DOHH2 (cell line): ENCODE data around the gene KDM2A.

ENCODE experiments used
- H3F3A ChIP-seq: fragments of 200-600 bp; sonication (generic), shearing (Covaris generic); 2 replicates; pipeline ENCODE4 v1.6.0; 2016; ENCODE audit warnings: antibody characterized with exemption, mild to moderate bottlenecking; ENCODE audit not compliant: control insufficient read depth, insufficient read depth
- H3K27ac ChIP-seq: fragments of 200-600 bp; sonication (generic); 2 replicates; pipeline ENCODE4 v1.5.1; 2014; ENCODE audit warnings: low read depth, mild to moderate bottlenecking, low read length, moderate library complexity
- H3K27me3 ChIP-seq: fragments of 200-600 bp; sonication (generic); 2 replicates; pipeline ENCODE4 v1.6.1; 2014; ENCODE audit warnings: mild to moderate bottlenecking, low read length, mixed read lengths; ENCODE audit not compliant: control insufficient read depth
- H3K36me3 ChIP-seq: fragments of 200-600 bp; sonication (generic); 2 replicates; pipeline ENCODE4 v1.6.1; 2014; ENCODE audit warnings: mild to moderate bottlenecking, low read length, moderate library complexity, mixed read lengths; ENCODE audit not compliant: control insufficient read depth
- H3K4me1 ChIP-seq: fragments of 200-600 bp; sonication (generic); 2 replicates; pipeline ENCODE4 v1.6.1; 2014; ENCODE audit warnings: mild to moderate bottlenecking, low read length, mixed read lengths; ENCODE audit not compliant: control insufficient read depth
- H3K4me2 ChIP-seq: fragments of 200-600 bp; sonication (generic); 2 replicates; pipeline ENCODE4 v1.6.0; 2014; ENCODE audit warnings: mild to moderate bottlenecking, low read length, moderate library complexity
- H3K4me3 ChIP-seq: fragments of 200-600 bp; sonication (generic); 2 replicates; pipeline ENCODE4 v1.5.1; 2014; ENCODE audit warnings: mild to moderate bottlenecking, low read length, mixed read lengths
- H3K79me2 ChIP-seq: fragments of 200-600 bp; sonication (generic); 2 replicates; pipeline ENCODE4 v1.6.1; 2014; ENCODE audit warnings: mild to moderate bottlenecking, low read length, mixed read lengths; ENCODE audit not compliant: control insufficient read depth
- H3K9me2 ChIP-seq: fragments of 200-600 bp; sonication (generic); replicated peaks from 2 replicates; pipeline ENCODE4 v1.6.1; 2014; ENCODE audit warnings: mild to moderate bottlenecking, low read length, mixed read lengths; ENCODE audit not compliant: control insufficient read depth
- H3K9me3 ChIP-seq: fragments of 200-600 bp; sonication (generic); 2 replicates; pipeline ENCODE4 v1.6.1; 2014; ENCODE audit warnings: antibody characterized with exemption, low read length, mixed read lengths; ENCODE audit not compliant: control insufficient read depth, insufficient read depth
- H4K20me1 ChIP-seq: fragments of 200-600 bp; sonication (generic); 2 replicates; pipeline ENCODE4 v1.6.0; 2014; ENCODE audit warnings: low read depth, mild to moderate bottlenecking, antibody characterized with exemption, low read length, moderate library complexity; ENCODE audit not compliant: control insufficient read depth, insufficient read depth
- CTCF ChIP-seq: fragments of 200-600 bp; sonication (generic); IDR thresholded peaks from one replicate; pipeline ENCODE4 v1.5.1; 2014; ENCODE audit warnings: antibody characterized with exemption, mild to moderate bottlenecking, low read depth, low read length; ENCODE audit not compliant: poor library complexity, severe bottlenecking
- EZH2phosphoT487 ChIP-seq: fragments of 200-600 bp; sonication (generic); IDR thresholded peaks from 2 replicates; pipeline ENCODE4 v1.6.1; 2017; ENCODE audit warnings: borderline replicate concordance, mild to moderate bottlenecking, antibody characterized with exemption, low read length, moderate library complexity, mixed read lengths

KDM2A gene

GRCh38 chr11:67160045-67160444 is 41.0 kb downstream of the KDM2A start:
- Histone ChIP-seq H3K9me3 (no peaks in the 10 kb centered on the region), H3F3A (no peaks in the 10 kb centered on the region)

GRCh38 chr11:67160872-67161783 is 42.1 kb downstream of the KDM2A start:
- Histone ChIP-seq H3K9me3 (no peaks in the 10 kb centered on the region), H3K79me2 (peaks cover 91% of the 10 kb centered on the region), H4K20me1 (peaks cover 15% of the 10 kb centered on the region), H3K4me1 (peaks cover 7% of the 10 kb centered on the region; the same call in 1 of the 2 replicates), H3K9me2 (no peaks in the 10 kb centered on the region), H3K27me3 (no peaks in the 10 kb centered on the region), H3K4me3 (no peak overlapping the region), H3K27ac (no peak overlapping the region), H3F3A (peaks cover 3% of the 10 kb centered on the region; the same call in 1 of the 2 replicates), H3K36me3 (peaks cover 8% of the 10 kb centered on the region), H3K4me2 (no peak overlapping the region)
- no peak for TF ChIP-seq CTCF
- no peak for TF ChIP-seq EZH2phosphoT487

More at GRCh38 chr11:67160045-67160444, 41.0 kb downstream of the KDM2A start:
- H3K79me2 ChIP-seq: peaks cover 84% of the 10 kb centered on the region
- H3K36me3 ChIP-seq: peaks cover 8% of the 10 kb centered on the region
- H3K27ac ChIP-seq: no peak overlapping the region
- H3K4me1 ChIP-seq: 0 out of 2 replicates have a peak, but pooled peaks cover 4% of the 10 kb centered on the region
- peaks cover 11% of the 10 kb centered on the region for H4K20me1 ChIP-seq
- no peaks in the 10 kb centered on the region for H3K9me2 ChIP-seq
- no peak overlapping the region for H3K4me2 ChIP-seq
- no peak overlapping the region for H3K4me3 ChIP-seq
- H3K27me3 ChIP-seq: no peaks in the 10 kb centered on the region
- TF ChIP-seq EZH2phosphoT487 (no peak), CTCF (no peak)

- peaks cover 16% of the 10 kb centered on the region for H4K20me1 ChIP-seq
Observed at GRCh38 chr11:67163006-67163405, 43.9 kb downstream of the KDM2A start.

More at GRCh38 chr11:67163006-67163405, 43.9 kb downstream of the KDM2A start:
- TF ChIP-seq CTCF (no peak), EZH2phosphoT487 (no peak)
- Histone ChIP-seq H3K4me1 (peaks cover 7% of the 10 kb centered on the region; the same call in 1 of the 2 replicates), H3K27ac (no peak overlapping the region), H3K9me3 (no peaks in the 10 kb centered on the region), H3F3A (peaks cover 12% of the 10 kb centered on the region), H3K4me3 (no peak overlapping the region), H3K36me3 (peaks cover 8% of the 10 kb centered on the region), H3K9me2 (no peaks in the 10 kb centered on the region), H3K27me3 (no peaks in the 10 kb centered on the region), H3K79me2 (peaks cover 97% of the 10 kb centered on the region), H3K4me2 (no peak overlapping the region)
